NB4 (cell line): ENCODE measurements around the gene SH3GL3.

ENCODE experiments used
- CTCF ChIP-seq: IDR thresholded peaks from one replicate; pipeline ENCODE4 v1.5.1; 2012; ENCODE audit warnings: low read depth, low read length
- MYC ChIP-seq: IDR thresholded peaks from 2 replicates; pipeline ENCODE4 v1.6.1; 2011; ENCODE audit warnings: low read depth, low read length
- POLR2A ChIP-seq: IDR thresholded peaks from 2 replicates; pipeline ENCODE4 v1.6.1; 2011; ENCODE audit warnings: mild to moderate bottlenecking; ENCODE audit not compliant: insufficient read length; ENCODE audit errors: extremely low read depth

DNA sequence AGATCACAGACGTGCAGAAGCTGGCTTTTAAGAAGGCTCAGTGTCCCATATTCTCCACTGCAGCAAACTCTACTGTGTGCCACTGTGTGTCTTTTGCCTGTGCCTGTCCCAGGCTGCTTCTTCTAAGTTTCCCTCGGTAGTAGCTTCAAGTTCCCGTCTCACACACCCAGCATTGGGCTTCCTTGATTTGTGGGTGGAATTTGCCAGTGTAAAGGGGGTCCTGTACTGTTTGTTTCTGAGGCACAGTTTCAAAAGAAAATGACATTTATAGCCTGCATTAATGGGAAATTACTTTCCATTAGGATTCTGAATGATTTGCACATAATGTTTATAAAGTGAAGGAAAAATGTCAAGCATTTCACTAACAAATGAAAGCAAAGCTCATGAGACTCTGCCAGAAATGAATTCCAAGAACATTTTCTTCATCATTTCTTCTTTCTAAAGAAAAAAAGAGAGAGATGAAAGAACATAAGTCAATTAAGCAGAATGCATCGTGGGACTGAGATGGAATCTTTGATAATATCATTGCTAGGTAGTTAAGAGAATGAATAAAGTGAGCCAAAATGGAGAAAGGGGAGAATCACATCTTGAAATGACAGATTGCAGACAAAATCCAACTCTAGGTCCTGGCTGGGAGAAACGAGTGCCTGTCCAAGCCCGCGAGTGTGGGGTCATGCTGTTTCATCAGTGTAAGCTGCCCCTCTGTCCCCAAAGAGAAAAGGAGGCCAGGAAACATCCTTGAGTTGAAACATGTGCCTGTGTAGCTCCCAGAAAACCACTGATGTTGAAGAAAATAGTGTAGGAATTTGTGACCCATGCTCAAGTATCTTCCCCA lies 158.2 kb downstream of the SH3GL3 start:
- no peak for TF ChIP-seq CTCF
- TF ChIP-seq POLR2A, result no peak
- TF ChIP-seq MYC, result no peak
